DOHH2 (cell line): ENCODE results near the gene CNTNAP2.

Experiments used
- CTCF ChIP-seq: fragments of 200-600 bp; sonication (generic); IDR thresholded peaks from one replicate; pipeline ENCODE4 v1.5.1; 2014; ENCODE audit warnings: antibody characterized with exemption, mild to moderate bottlenecking, low read depth, low read length; ENCODE audit not compliant: poor library complexity, severe bottlenecking
- EZH2phosphoT487 ChIP-seq: fragments of 200-600 bp; sonication (generic); IDR thresholded peaks from 2 replicates; pipeline ENCODE4 v1.6.1; 2017; ENCODE audit warnings: borderline replicate concordance, mild to moderate bottlenecking, antibody characterized with exemption, low read length, moderate library complexity, mixed read lengths

- no peak for TF ChIP-seq CTCF
- no peak for TF ChIP-seq EZH2phosphoT487
These were observed 1408.2 kb downstream of the CNTNAP2 start for GRCh38 chr7:147524726-147525250.
